ENCODE data around the gene ELMOD3.

- TF ChIP-seq, protein P1, sequence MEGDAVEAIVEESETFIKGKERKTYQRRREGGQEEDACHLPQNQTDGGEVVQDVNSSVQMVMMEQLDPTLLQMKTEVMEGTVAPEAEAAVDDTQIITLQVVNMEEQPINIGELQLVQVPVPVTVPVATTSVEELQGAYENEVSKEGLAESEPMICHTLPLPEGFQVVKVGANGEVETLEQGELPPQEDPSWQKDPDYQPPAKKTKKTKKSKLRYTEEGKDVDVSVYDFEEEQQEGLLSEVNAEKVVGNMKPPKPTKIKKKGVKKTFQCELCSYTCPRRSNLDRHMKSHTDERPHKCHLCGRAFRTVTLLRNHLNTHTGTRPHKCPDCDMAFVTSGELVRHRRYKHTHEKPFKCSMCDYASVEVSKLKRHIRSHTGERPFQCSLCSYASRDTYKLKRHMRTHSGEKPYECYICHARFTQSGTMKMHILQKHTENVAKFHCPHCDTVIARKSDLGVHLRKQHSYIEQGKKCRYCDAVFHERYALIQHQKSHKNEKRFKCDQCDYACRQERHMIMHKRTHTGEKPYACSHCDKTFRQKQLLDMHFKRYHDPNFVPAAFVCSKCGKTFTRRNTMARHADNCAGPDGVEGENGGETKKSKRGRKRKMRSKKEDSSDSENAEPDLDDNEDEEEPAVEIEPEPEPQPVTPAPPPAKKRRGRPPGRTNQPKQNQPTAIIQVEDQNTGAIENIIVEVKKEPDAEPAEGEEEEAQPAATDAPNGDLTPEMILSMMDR (IDR thresholded peaks at IDR 0.05; ENCODE audit: low read length): no peak
- TF ChIP-seq EZH2phosphoT487 (IDR thresholded peaks at IDR 0.05; ENCODE audit: low read length) (no peak), EZH2 (optimal IDR thresholded peaks at IDR 0.05; ENCODE audit: low read depth, low read length) (no peak)
Measured at GRCh38 chr2:85413592-85414420, 59.2 kb downstream of the ELMOD3 start.
